WTC11 (cell line): ENCODE measurements around the gene EI24. TPM values are rescaled to one million over a fixed set of nuclear protein-coding genes. Genes with fewer than 3 reads are reported as not detected.
A peak's percentile ranks its signal among the peaks of the same experiment; 100 is the strongest.

Experiments used
- ATAC-seq: fragments of 200-7000 bp; cut with Tn5 transposase; 2 replicates; pipeline ENCODE4 v1.10.0; 2021; ENCODE audit warnings: mild to moderate bottlenecking, moderate library complexity
- CTCF ChIA-PET: fragments of 300-600 bp; sonication (Branson Sonifier 250); formaldehyde crosslinking; loops from one replicate; lab custom pipeline; 2021; ENCODE audit warnings: antibody characterized with exemption; lab: Charles Lee
- POLR2A ChIA-PET: fragments of 350-600 bp; sonication (Branson Sonifier 250); formaldehyde crosslinking; loops from one replicate; lab custom pipeline; 2021; ENCODE audit warnings: antibody characterized with exemption; lab: Charles Lee
- DNase-seq: peaks from one replicate; pipeline ENCODE4 v3.0.0; 2021; ENCODE audit warnings: low spot score
- H3K27ac Mint-ChIP-seq: 2 replicates; pipeline ENCODE4 v1.8.0; 2021; ENCODE audit warnings: mixed read lengths
- H3K27me3 Mint-ChIP-seq: 2 replicates; pipeline ENCODE4 v1.8.0; 2021; ENCODE audit warnings: low read depth, mild to moderate bottlenecking, moderate library complexity, mixed read lengths
- H3K36me3 Mint-ChIP-seq: 2 replicates; pipeline ENCODE4 v1.8.0; 2021; ENCODE audit warnings: mixed read lengths
- H3K4me1 Mint-ChIP-seq: 2 replicates; pipeline ENCODE4 v1.8.0; 2022; ENCODE audit warnings: mixed read lengths
- H3K4me3 Mint-ChIP-seq: 2 replicates; pipeline ENCODE4 v1.8.0; 2021; ENCODE audit warnings: mild to moderate bottlenecking, moderate library complexity, mixed read lengths
- H3K9me3 Mint-ChIP-seq: 2 replicates; pipeline ENCODE4 v1.8.0; 2021; ENCODE audit warnings: mixed read lengths
- CBFB ChIP-seq: sonication (generic); formaldehyde crosslinking; IDR thresholded peaks from 2 replicates; pipeline ENCODE4 v1.8.1; 2022; ENCODE audit warnings: mild to moderate bottlenecking, low read depth, missing genetic modification reagents
- CDX4 ChIP-seq: fragments of 250-450 bp; sonication (Bioruptor Pico); IDR thresholded peaks from 2 replicates; pipeline ENCODE4 v1.9.0; 2021; ENCODE audit warnings: moderate library complexity, mild to moderate bottlenecking, inconsistent platforms, borderline replicate concordance
- CTCF ChIP-seq: fragments of 200-600 bp; IDR thresholded peaks from 2 replicates; pipeline ENCODE4 v1.8.0; 2022; ENCODE audit warnings: antibody characterized with exemption
- E2F1 ChIP-seq: sonication (generic); formaldehyde crosslinking; IDR thresholded peaks from 2 replicates; pipeline ENCODE4 v1.8.0; 2022; ENCODE audit warnings: mild to moderate bottlenecking, missing genetic modification reagents
- E2F4 ChIP-seq: sonication (generic); formaldehyde crosslinking; IDR thresholded peaks from 2 replicates; pipeline ENCODE4 v1.8.1; 2022; ENCODE audit warnings: low read depth, mild to moderate bottlenecking, moderate library complexity, missing genetic modification reagents, borderline replicate concordance
- ELF4 ChIP-seq: sonication (generic); formaldehyde crosslinking; IDR thresholded peaks from 2 replicates; pipeline ENCODE4 v1.8.1; 2022; ENCODE audit warnings: low read depth, mild to moderate bottlenecking, moderate library complexity, missing genetic modification reagents
- EMX1 ChIP-seq: fragments of 250-450 bp; sonication (Bioruptor Pico); IDR thresholded peaks from 2 replicates; pipeline ENCODE4 v1.8.0; 2021; ENCODE audit warnings: mild to moderate bottlenecking
- ERG ChIP-seq: fragments of 250-450 bp; sonication (Bioruptor Pico); IDR thresholded peaks from 2 replicates; pipeline ENCODE4 v1.8.0; 2021; ENCODE audit warnings: mild to moderate bottlenecking
- GABPB1 ChIP-seq: sonication (generic); formaldehyde crosslinking; IDR thresholded peaks from 2 replicates; pipeline ENCODE4 v1.8.1; 2023; ENCODE audit warnings: mild to moderate bottlenecking, missing genetic modification reagents
- HMGXB4 ChIP-seq: sonication (generic); formaldehyde crosslinking; IDR thresholded peaks from 2 replicates; pipeline ENCODE4 v1.8.1; 2023; ENCODE audit warnings: mild to moderate bottlenecking, moderate library complexity, missing genetic modification reagents
- MXD4 ChIP-seq: fragments of 250-450 bp; sonication (Bioruptor Pico); IDR thresholded peaks from 2 replicates; pipeline ENCODE4 v1.8.0; 2021; ENCODE audit warnings: mild to moderate bottlenecking, moderate library complexity, borderline replicate concordance
- NFE2L1 ChIP-seq: sonication (generic); formaldehyde crosslinking; IDR thresholded peaks from 2 replicates; pipeline ENCODE4 v1.8.1; 2023; ENCODE audit warnings: missing genetic modification reagents
- PREB ChIP-seq: sonication (generic); formaldehyde crosslinking; IDR thresholded peaks from 2 replicates; pipeline ENCODE4 v1.8.1; 2022; ENCODE audit warnings: mild to moderate bottlenecking, missing genetic modification reagents, moderate library complexity, borderline replicate concordance
- SMAD3 ChIP-seq: sonication (generic); formaldehyde crosslinking; IDR thresholded peaks from 2 replicates; pipeline ENCODE4 v1.8.0; 2022; ENCODE audit warnings: missing genetic modification reagents, mild to moderate bottlenecking, borderline replicate concordance
- SOX15 ChIP-seq: fragments of 250-450 bp; sonication (Bioruptor Pico); IDR thresholded peaks from 2 replicates; pipeline ENCODE4 v1.9.0; 2021; ENCODE audit warnings: mild to moderate bottlenecking
- TCF7 ChIP-seq: sonication (generic); formaldehyde crosslinking; IDR thresholded peaks from 2 replicates; pipeline ENCODE4 v1.8.0; 2022; ENCODE audit warnings: mild to moderate bottlenecking, low read depth, missing genetic modification reagents, moderate library complexity
- ZNF425 ChIP-seq: fragments of 250-450 bp; sonication (Bioruptor Pico); conservative IDR thresholded peaks from 2 replicates; pipeline ENCODE4 v1.9.0; 2021; ENCODE audit warnings: mild to moderate bottlenecking
- ZNF671 ChIP-seq: fragments of 250-450 bp; sonication (Bioruptor Pico); IDR thresholded peaks from 2 replicates; pipeline ENCODE4 v1.8.0; 2021; ENCODE audit warnings: mild to moderate bottlenecking
- total RNA-seq: library from RNA; stranded (reverse); gene quantifications from 3 replicates; pipeline ENCODE4 v1.2.3, GENCODE V29; 2021

The EI24 gene
- total RNA-seq, 1 experiment from 2014 or later, result 120 TPM

GRCh38 chr11:125625630-125626287, 56.5 kb downstream of the EI24 start (continued):
- TF ChIP-seq CDX4 (no peak), E2F4 (CRISPR knock-in tag) (peak; percentile 98; the same call in 1 of the 2 replicates), SOX15 (CRISPR knock-in tag) (no peak), TCF7 (CRISPR knock-in tag) (peak; percentile 80; the same call in 1 of the 2 replicates), GABPB1 (CRISPR knock-in tag) (peak; percentile 84), MXD4 (CRISPR knock-in tag) (no peak), CTCF (no peak), HMGXB4 (peak; percentile 96), NFE2L1 (peak; percentile 98), ELF4 (CRISPR knock-in tag) (0 out of 2 replicates have a peak, but pooled peaks have one; percentile 47), CBFB (CRISPR knock-in tag) (peak; percentile 80; the same call in 1 of the 2 replicates), E2F1 (0 out of 2 replicates have a peak, but pooled peaks have one; percentile 70), SMAD3 (0 out of 2 replicates have a peak, but pooled peaks have one; percentile 88)

GRCh38 chr11:125626288-125626950, 57.1 kb downstream of the EI24 start:
- Mint-ChIP-seq H3K4me1 (peaks cover 13% of the 10 kb centered on the region), H3K9me3 (no peaks in the 10 kb centered on the region), H3K27me3 (no peaks in the 10 kb centered on the region), H3K4me3 (peak overlapping the region; percentile 88), H3K27ac (peak overlapping the region; percentile 97), H3K36me3 (peaks cover 31% of the 10 kb centered on the region)
- TF ChIP-seq EMX1 (CRISPR knock-in tag) (no peak), PREB (CRISPR knock-in tag) (no peak), ERG (no peak), HMGXB4 (0 out of 2 replicates have a peak, but pooled peaks have one; percentile 6), ZNF425 (CRISPR knock-in tag) (no peak), ZNF671 (CRISPR knock-in tag) (peak; percentile 14; the same call in 1 of the 2 replicates), TCF7 (CRISPR knock-in tag) (no peak)
- DNase-seq (peak; percentile 85), ATAC-seq (peak; percentile 5)
- CTCF ChIA-PET, result interaction anchor here (0.6 to 1.6 kb wide), 8 partner anchors 9 to 277 kb away, joined by 3 to 4 read pairs (median 3); partner anchors contain the start of gene PUS3
- POLR2A ChIA-PET, result interaction anchor here (0.5 to 2.1 kb wide), 2 partner anchors 34 to 57 kb away, joined by 3 to 9 read pairs; partner anchors contain the start of genes EI24 and STT3A
